Transverse colon (tissue), 4 donors: Measurements from ENCODE around the gene EDN3. TPM values are rescaled to one million over a fixed set of nuclear protein-coding genes. Genes with fewer than 3 reads are reported as not detected.

Experiments
- DNase-seq: peaks from one replicate; pipeline ENCODE4 v3.0.0-alpha.2; 2019
- H3K27ac ChIP-seq, 4 donors: fragments of 200-600 bp; sonication (generic); 2 replicates each; pipeline ENCODE4 v1.5.1; 2016 to 2018; ENCODE audit warnings: inconsistent platforms in 4 of 4
- H3K27me3 ChIP-seq: fragments of 200-600 bp; sonication (generic); 2 replicates; pipeline ENCODE4 v1.5.1; 2017; ENCODE audit warnings: inconsistent platforms
- H3K36me3 ChIP-seq, 4 donors: fragments of 200-600 bp; sonication (generic); 2 replicates each; pipeline ENCODE4 v1.5.1; 2017 to 2019; ENCODE audit warnings: inconsistent platforms in 4 of 4
- H3K4me1 ChIP-seq, 4 donors: fragments of 200-600 bp; sonication (generic); 2 replicates each; pipeline ENCODE4 v1.5.1; 2017 to 2020; ENCODE audit warnings: inconsistent platforms in 4 of 4
- H3K4me3 ChIP-seq, 4 donors: fragments of 200-600 bp; sonication (generic); 1 replicate in 1 of 4; 2 replicates in 3 of 4; pipeline versions ENCODE4 v1.5.1 to v1.6.1; 2017 to 2019; ENCODE audit warnings: inconsistent platforms in 4 of 4
- H3K9me3 ChIP-seq, 2 donors: fragments of 200-600 bp; sonication (generic); 2 replicates each; pipeline ENCODE4 v1.5.1; 2017 to 2019; ENCODE audit warnings: inconsistent platforms in 2 of 2
- CTCF ChIP-seq, 5 experiments: fragments of 200-600 bp in 3 of 5; fragments of 450-650 bp in 2 of 5; sonication (generic) in 3 of 5; IDR thresholded peaks; 1 replicate in 2 of 5; 2 replicates in 3 of 5; pipeline ENCODE4 v1.5.1; 2016 to 2017; ENCODE audit warnings: antibody characterized with exemption in 5 of 5, inconsistent platforms in 3 of 5, mild to moderate bottlenecking in 2 of 5, moderate library complexity in 1 of 5
- EP300 ChIP-seq: sonication (generic); formaldehyde crosslinking; IDR thresholded peaks from one replicate; pipeline ENCODE4 v1.6.1; 2017; ENCODE audit warnings: antibody characterized with exemption, low read depth
- POLR2A ChIP-seq: fragments of 450-650 bp; IDR thresholded peaks from one replicate; pipeline ENCODE4 v1.6.1; 2016; ENCODE audit warnings: antibody characterized with exemption, mild to moderate bottlenecking, moderate library complexity
- POLR2AphosphoS5 ChIP-seq, 3 donors: sonication (generic); formaldehyde crosslinking; IDR thresholded peaks; one replicate each; pipeline ENCODE4 v1.6.1; 2016; ENCODE audit warnings: antibody characterized with exemption in 3 of 3
- WGBS, 2 donors: methylation state at CpG; one replicate each; pipeline ENCODE4 v1.1.5; 2018; ENCODE audit warnings: low coverage in 1 of 2; 5-methylcytosine and 5-hydroxymethylcytosine counted together
- in situ Hi-C, 4 donors: fragments of 200-750 bp; cut with MboI; loops; one replicate each; pipeline versions ENCODE4 v1.15.0 to v1.15.1; 2017; ENCODE audit warnings: low sequenced_read_pairs in 3 of 4, low pct_ligation_motif_present in 1 of 4, low pct_unique_long_range_greater_than_20kb in 1 of 4
- intact Hi-C: fragments of 100-400 bp; cut with DNase I; formaldehyde crosslinking; loops from one replicate; pipeline ENCODE4 v1.15.1; 2023; ENCODE audit warnings: low total_unique reads
- total RNA-seq, 4 donors: library from RNA; depleted of rRNA; stranded (reverse); fragments of >200 nt; gene quantifications; one replicate each; pipeline ENCODE4 v1.1.0, GENCODE V29; 2016

EDN3 gene
- total RNA-seq, 4 donors from 2014 or later = 13.1 to 127 (median 76.8) TPM

- peaks cover 0 to 37% (median 18%) of the 10 kb centered on the region in 4 donors for H3K4me1 ChIP-seq
- intact Hi-C loops (no loop called here), in situ Hi-C loops (no loop called here)
- no peaks in the 10 kb centered on the region for H3K36me3 ChIP-seq
- H3K27ac ChIP-seq = peak overlapping the region; percentile 69 to 79 (median 73)
- DNase-seq = peak; percentile 39
- peaks cover 10% of the 10 kb centered on the region for H3K27me3 ChIP-seq
- no peak overlapping the region for H3K4me3 ChIP-seq
- 29 to 44% methylated on average over 3 to 6 of the region's 6 CpGs for WGBS, 2 donors
- H3K9me3 ChIP-seq = no peaks in the 10 kb centered on the region
- TF ChIP-seq CTCF (IDR thresholded peaks at IDR 0.05) (no peak), POLR2AphosphoS5 (IDR thresholded peaks at IDR 0.05) (no peak), POLR2A (no peak), EP300 (no peak)
These were observed 32.9 kb downstream of the EDN3 start for GRCh38 chr20:59333260-59333845.

DNA sequence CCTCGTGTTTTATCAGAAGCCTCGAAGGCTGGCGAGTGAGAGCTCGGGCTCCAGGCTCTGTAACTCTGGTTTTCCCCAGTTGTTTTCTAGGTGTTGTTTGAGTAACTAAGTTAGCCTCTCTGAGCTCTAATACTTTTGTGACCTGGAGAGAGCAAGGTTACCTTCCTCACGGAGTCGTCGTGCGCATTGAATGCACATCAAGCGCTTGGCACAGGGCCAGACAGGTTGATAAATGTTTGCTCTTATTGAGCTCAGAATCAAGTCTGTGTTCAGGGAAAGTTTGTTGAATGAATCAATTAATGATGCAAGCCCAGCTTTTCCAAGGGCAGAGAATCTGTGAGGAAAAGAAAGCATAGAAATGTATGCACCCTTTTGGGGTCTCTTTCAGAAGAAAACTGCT lies 33.5 kb downstream of the EDN3 start:
- Histone ChIP-seq H3K27me3 (peaks cover 10% of the 10 kb centered on the region), H3K9me3 (no peaks in the 10 kb centered on the region), H3K4me1 (peaks cover 0 to 37% (median 18%) of the 10 kb centered on the region in 4 donors), H3K27ac (peak overlapping the region; percentile 69 to 79 (median 73)), H3K4me3 (no peak overlapping the region), H3K36me3 (no peaks in the 10 kb centered on the region)
- DNase-seq = peak; percentile 75
- intact Hi-C loops = no loop called here
- TF ChIP-seq POLR2A (no peak), POLR2AphosphoS5 (IDR thresholded peaks at IDR 0.05) (no peak), CTCF (IDR thresholded peaks at IDR 0.05) (no peak), EP300 (no peak)
- WGBS, 2 donors = 54 to 67% methylated on average over 5 to 9 of the region's 9 CpGs
- in situ Hi-C loops = no loop called here

DNA sequence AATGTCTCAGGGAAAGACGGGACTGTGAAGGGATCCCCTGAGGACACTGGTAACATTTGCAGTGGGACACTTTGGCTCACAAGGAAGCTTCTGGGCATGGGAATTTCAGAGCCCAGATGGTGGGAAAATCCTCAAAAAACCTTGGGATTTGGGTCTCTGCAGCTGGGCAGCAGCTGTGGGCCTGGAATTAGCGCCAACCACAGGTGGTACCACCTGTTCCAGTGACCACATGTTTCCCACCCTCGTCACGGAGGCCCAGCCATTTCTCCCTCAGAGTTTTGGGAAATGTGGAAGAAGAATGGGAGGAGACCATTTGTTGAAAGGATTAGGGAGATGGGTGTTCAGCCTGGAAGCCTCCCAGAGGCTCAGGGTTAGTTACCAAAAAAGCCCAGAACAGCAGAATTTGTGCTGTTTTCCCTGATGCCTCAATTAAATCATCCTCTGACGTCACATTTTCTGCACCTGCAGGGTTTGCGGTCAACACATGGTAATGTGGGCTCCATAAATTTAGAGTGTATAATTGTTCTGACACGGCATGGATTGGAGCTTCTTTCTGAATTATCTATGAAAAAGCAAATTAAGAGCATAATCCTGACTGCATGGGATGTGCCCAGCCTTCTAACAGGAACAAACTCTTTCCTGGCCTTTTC lies 34.4 kb downstream of the EDN3 start:
- DNase-seq = no peak
- Histone ChIP-seq H3K4me1 (peaks cover 0 to 37% (median 18%) of the 10 kb centered on the region in 4 donors), H3K27me3 (peaks cover 10% of the 10 kb centered on the region), H3K9me3 (no peaks in the 10 kb centered on the region), H3K36me3 (no peaks in the 10 kb centered on the region), H3K4me3 (no peak overlapping the region), H3K27ac (peak overlapping the region in 1 of 4 donors; percentile 79)
- intact Hi-C loops = no loop called here
- 66 to 70% methylated on average over 5 to 7 of the region's 7 CpGs for WGBS, 2 donors
- in situ Hi-C loops = no loop called here
- no peak for TF ChIP-seq CTCF (IDR thresholded peaks at IDR 0.05)
- no peak for TF ChIP-seq POLR2A
- no peak for TF ChIP-seq POLR2AphosphoS5 (IDR thresholded peaks at IDR 0.05)
- no peak for TF ChIP-seq EP300

- TF ChIP-seq EP300 (no peak), POLR2A (no peak), POLR2AphosphoS5 (IDR thresholded peaks at IDR 0.05) (no peak), CTCF (IDR thresholded peaks at IDR 0.05) (no peak)
- DNase-seq = no peak
- Histone ChIP-seq H3K9me3 (no peaks in the 10 kb centered on the region), H3K27ac (no peak overlapping the region), H3K36me3 (no peaks in the 10 kb centered on the region), H3K4me3 (no peak overlapping the region), H3K27me3 (peaks cover 6% of the 10 kb centered on the region), H3K4me1 (peaks cover 0 to 37% (median 18%) of the 10 kb centered on the region in 4 donors)
- intact Hi-C loops (no loop called here), in situ Hi-C loops (no loop called here)
- WGBS, 2 donors = 79% methylated on average over 4 of the region's 4 CpGs; no CpG with 5 or more reads in 1 of the 2 donors
These were observed 35.0 kb downstream of the EDN3 start for GRCh38 chr20:59335377-59335776.
